HUES48 (cell line): Measurements from ENCODE around the gene ITPRIP.

Experiments
- H3K27ac ChIP-seq: one replicate; pipeline ENCODE4 v1.7.0; 2013; ENCODE audit warnings: low read depth, low read length, inconsistent platforms
- H3K27me3 ChIP-seq: 2 replicates; pipeline ENCODE4 v1.6.1; 2013; ENCODE audit warnings: mild to moderate bottlenecking, low read length; ENCODE audit not compliant: control insufficient read depth, insufficient read depth
- H3K36me3 ChIP-seq: 2 replicates; pipeline ENCODE4 v1.6.1; 2013; ENCODE audit warnings: low read length; ENCODE audit not compliant: control insufficient read depth, insufficient read depth
- H3K4me1 ChIP-seq: 2 replicates; pipeline ENCODE4 v1.6.1; 2013; ENCODE audit warnings: mild to moderate bottlenecking, low read length; ENCODE audit not compliant: control insufficient read depth, insufficient read depth
- H3K4me3 ChIP-seq: 2 replicates; pipeline ENCODE4 v1.5.1; 2013; ENCODE audit warnings: mild to moderate bottlenecking, low read depth, low read length
- H3K9ac ChIP-seq: 2 replicates; pipeline ENCODE4 v1.6.1; 2013; ENCODE audit warnings: mild to moderate bottlenecking, low read depth, low read length, moderate library complexity
- H3K9me3 ChIP-seq: 2 replicates; pipeline ENCODE4 v1.6.1; 2013; ENCODE audit warnings: low read length; ENCODE audit not compliant: control insufficient read depth, insufficient read depth

Gene ITPRIP

DNA sequence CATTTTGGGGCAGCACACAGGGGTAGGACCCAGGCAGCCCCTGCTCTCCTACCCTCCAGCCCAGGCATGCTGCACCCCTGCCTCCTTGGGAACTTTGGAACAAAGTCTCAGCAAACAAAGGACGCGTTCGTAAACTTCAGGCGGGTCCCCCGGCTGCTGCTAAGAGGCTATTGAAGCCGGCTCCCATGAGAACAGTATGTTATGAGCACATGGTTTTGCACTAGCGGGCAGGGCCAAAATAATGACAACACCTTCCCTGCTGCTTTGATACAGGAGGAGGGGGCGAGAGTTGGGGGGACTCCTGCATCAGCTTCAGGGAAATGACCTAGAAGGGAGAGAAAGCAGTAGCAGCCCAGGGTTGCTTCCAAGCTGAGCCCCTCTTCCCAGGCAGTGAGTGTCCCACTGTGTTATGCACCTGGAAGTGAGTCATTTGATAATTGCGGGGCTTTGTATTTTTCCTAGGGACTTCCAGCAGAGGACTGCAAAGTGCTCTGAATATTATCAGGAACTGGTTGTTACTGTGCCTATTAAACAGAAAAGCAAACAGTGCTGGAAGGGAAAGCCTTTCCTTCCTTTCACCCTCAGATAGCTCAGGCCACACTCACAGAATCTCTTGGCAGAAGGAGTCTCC is 6.9 kb downstream of the ITPRIP start:
- H3K36me3 ChIP-seq: no peaks in the 10 kb centered on the region
- H3K27ac ChIP-seq: peak overlapping the region; percentile 93
- peaks cover 82% of the 10 kb centered on the region for H3K4me1 ChIP-seq
- H3K9ac ChIP-seq: peak overlapping the region; percentile 40; the same call in 1 of the 2 replicates
- 0 out of 2 replicates have a peak overlapping the region, but pooled peaks have one; percentile 0 for H3K4me3 ChIP-seq
- H3K27me3 ChIP-seq: no peaks in the 10 kb centered on the region
- H3K9me3 ChIP-seq: no peaks in the 10 kb centered on the region

DNA sequence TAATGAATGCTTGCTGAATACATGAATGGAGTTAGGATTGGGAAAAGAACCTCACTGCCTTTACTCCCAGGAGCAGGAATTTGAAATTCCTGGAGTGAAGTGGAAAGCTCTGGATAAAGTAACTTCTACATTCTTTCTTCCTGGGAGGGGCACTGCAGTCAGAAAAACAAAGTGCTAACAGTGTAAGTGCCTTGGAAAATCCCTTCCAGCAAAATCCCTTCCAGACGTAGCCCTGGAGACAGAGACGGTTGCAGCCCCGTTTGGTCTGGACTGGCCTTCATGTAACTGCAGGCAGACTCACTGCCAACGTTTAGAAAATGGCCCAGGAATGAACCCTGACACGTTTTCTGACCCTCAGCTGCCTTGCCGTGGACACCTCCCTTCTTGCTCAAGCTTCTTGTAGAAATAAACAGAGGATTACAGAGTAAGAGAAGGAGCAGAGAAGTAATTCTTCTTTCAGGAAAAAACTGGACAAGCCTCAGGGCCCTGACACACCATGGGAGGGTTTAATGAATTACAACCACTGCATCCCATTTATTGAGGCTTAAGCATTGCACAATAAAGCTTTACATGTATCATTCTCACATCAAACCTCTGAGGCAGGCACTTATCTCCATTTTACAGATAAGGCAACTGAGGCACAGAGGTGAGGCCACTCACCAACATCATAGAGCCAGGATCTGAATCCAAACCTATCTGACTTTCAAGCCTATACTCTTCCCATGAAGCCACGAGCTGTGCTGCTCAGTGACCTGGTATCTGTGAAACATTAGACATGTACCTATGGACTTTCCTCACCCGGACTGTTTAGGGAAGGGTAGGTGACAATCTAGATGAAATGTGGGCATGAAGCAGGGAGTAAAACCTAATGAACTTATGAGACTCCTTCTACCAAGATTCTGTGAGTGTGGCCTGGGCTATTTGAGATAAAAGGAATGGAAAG is 7.8 kb downstream of the ITPRIP start:
- no peaks in the 10 kb centered on the region for H3K27me3 ChIP-seq
- H3K27ac ChIP-seq: peak overlapping the region; percentile 93
- H3K9me3 ChIP-seq: no peaks in the 10 kb centered on the region
- no peaks in the 10 kb centered on the region for H3K36me3 ChIP-seq
- H3K4me1 ChIP-seq: peaks cover 77% of the 10 kb centered on the region
- H3K4me3 ChIP-seq: no peak overlapping the region
- H3K9ac ChIP-seq: peak overlapping the region; percentile 40; the same call in 1 of the 2 replicates

DNA sequence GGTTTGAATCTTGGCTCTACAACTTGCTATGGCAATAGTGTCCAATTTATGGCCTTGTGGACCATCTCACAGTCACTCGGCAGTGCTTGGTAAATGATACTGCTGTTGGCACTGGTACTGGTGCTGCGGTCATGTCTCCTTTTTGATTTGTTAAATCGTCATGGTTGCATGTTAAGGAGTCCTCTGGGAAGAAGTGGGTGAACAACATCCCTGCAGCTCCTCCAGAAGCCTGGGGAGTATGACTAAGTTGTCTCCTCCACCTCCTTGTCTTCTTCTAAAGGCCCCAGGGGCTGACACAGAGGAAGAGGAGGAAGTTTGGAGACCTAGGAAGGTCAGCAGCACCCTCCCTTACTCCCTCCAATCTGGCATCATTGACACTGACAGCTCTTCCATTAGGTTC is 8.5 kb downstream of the ITPRIP start:
- Histone ChIP-seq H3K27me3 (no peaks in the 10 kb centered on the region), H3K4me1 (peaks cover 77% of the 10 kb centered on the region), H3K9ac (no peak overlapping the region), H3K36me3 (no peaks in the 10 kb centered on the region), H3K9me3 (no peaks in the 10 kb centered on the region), H3K27ac (peak overlapping the region; percentile 93), H3K4me3 (no peak overlapping the region)

DNA sequence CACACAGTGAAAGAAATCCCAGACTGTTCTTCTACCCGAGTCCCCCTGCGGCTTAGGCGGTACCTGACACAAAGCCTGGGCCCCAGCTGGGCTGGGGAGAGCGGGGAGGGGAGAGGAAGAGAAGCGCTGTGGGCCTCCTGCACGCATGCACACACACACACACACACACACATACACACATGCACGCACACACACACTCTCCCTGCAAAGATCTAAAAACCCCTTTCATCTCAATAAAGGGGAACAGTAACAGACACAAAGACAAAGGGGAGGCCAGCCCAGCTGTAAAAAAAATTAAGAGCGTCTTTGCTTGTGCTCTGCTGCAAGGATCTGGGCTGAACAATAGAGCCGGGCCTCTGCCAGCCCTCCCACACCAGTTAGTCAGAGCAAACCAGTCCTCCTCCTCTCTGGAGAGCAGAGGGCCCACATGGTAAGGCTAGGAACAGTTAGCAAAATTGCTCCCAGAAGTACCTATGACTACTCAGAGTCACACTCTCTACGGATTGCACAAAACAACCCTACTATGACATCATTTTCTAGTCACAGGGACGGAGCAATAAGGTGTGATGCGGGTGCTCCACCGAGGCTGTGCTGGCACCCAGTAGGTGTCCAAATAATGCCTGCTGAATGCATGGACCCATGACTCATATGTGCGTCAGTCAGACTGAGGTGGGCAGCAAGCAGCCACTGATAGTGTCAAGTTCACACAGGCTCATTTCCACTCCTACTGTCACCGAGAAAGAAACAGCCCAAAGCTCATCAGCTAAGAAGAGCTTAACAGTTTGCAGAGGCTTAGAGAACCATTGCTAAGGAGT is 9.2 kb downstream of the ITPRIP start:
- peak overlapping the region; percentile 40 for H3K4me3 ChIP-seq
- H3K9ac ChIP-seq: peak overlapping the region; percentile 35
- no peaks in the 10 kb centered on the region for H3K27me3 ChIP-seq
- no peaks in the 10 kb centered on the region for H3K36me3 ChIP-seq
- no peaks in the 10 kb centered on the region for H3K9me3 ChIP-seq
- peak overlapping the region; percentile 93 for H3K27ac ChIP-seq
- peaks cover 80% of the 10 kb centered on the region for H3K4me1 ChIP-seq

DNA sequence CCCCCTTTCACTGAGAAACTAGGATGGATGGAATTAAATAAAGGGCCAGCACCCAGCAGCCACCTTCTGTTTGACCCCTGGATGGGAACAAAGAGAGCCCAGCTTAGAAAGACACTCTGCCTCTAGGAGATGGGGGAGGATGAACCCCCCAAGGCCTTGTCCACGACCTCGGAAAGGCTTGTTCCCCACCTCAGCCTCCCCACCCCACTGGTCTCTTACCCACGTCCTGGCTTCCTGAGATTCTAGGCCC is 9.7 kb downstream of the ITPRIP start:
- peak overlapping the region; percentile 40 for H3K4me3 ChIP-seq
- H3K9ac ChIP-seq: peak overlapping the region; percentile 35
- peak overlapping the region; percentile 93 for H3K27ac ChIP-seq
- H3K27me3 ChIP-seq: no peaks in the 10 kb centered on the region
- no peaks in the 10 kb centered on the region for H3K36me3 ChIP-seq
- peaks cover 80% of the 10 kb centered on the region for H3K4me1 ChIP-seq
- H3K9me3 ChIP-seq: no peaks in the 10 kb centered on the region

DNA sequence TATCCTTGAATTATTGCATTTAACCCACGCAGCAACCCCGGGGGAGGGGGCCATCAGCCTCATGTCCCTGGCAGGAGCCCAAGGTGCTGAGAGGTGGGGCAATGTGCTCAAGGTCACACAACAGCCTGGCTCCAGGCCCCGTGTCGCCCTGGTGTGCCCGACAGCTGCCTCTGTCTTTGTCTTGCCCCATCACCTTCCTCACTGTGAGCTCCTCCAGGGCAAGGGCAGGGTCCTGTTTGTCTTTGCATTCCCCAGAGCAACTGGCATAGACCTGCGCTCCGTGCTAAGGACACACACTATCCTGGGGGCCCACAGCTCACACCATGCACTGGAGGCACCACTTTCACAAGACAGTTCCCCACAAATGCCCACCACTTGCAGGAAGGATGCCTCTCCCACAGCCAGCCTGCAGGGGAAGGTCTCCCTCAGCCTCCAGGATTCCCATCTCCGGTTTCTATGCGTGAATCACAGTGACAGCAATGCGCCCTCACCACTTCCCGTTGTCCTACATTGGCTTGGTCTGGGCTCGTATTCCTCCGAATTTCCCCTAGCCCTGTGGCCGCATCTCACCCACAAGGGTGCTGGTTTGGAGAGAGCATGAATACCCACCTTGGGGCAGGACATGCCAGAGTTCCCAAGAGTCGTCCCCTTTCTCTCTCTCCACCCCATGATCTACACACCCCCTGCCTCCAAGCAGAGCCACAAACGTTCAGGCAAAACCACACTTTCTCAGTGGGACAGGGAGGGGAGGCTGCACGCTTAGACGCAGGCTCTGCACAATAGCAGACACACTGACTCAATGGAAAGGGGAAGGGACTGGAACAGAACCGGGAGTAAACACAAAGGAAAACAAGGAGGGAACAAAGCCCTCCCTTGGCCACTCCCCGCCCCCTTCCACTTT is 10.3 kb downstream of the ITPRIP start:
- Histone ChIP-seq H3K36me3 (no peaks in the 10 kb centered on the region), H3K27ac (peak overlapping the region; percentile 93), H3K27me3 (no peaks in the 10 kb centered on the region), H3K9ac (peak overlapping the region; percentile 35), H3K9me3 (no peaks in the 10 kb centered on the region), H3K4me3 (peak overlapping the region; percentile 40), H3K4me1 (peaks cover 80% of the 10 kb centered on the region)

DNA sequence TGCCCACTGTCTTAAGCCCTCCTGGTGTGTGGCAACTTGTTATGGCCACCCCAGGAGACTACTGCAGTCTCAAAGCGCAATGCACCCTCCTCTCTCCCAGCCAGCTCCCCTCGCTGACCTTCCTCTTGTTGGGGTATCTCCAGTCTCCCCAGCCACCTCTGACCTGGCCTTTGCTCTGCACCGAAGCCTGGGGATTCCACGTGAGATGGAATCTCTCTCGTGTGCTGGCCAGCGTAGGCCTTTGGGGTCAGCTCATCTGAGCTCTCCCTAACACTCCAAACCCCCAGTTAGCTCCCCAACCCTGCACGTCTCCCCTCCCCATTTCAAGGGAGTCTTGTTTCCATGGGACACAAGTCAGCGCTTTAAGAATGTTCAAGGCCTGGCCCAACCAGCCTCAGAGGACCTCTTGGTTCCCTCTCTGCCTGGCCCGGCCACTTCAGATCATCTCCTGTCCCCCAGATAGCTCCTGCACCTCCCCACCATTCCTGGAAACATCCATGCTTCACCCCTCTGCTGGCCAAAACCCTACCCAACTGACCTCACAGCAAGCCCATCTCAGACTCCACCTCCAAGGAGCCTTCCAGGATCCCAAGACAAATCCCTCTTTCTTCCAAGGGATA is 11.2 kb downstream of the ITPRIP start:
- no peak overlapping the region for H3K4me3 ChIP-seq
- no peaks in the 10 kb centered on the region for H3K36me3 ChIP-seq
- H3K9me3 ChIP-seq: no peaks in the 10 kb centered on the region
- H3K9ac ChIP-seq: no peak overlapping the region
- peaks cover 80% of the 10 kb centered on the region for H3K4me1 ChIP-seq
- H3K27me3 ChIP-seq: no peaks in the 10 kb centered on the region
- H3K27ac ChIP-seq: no peak overlapping the region

DNA sequence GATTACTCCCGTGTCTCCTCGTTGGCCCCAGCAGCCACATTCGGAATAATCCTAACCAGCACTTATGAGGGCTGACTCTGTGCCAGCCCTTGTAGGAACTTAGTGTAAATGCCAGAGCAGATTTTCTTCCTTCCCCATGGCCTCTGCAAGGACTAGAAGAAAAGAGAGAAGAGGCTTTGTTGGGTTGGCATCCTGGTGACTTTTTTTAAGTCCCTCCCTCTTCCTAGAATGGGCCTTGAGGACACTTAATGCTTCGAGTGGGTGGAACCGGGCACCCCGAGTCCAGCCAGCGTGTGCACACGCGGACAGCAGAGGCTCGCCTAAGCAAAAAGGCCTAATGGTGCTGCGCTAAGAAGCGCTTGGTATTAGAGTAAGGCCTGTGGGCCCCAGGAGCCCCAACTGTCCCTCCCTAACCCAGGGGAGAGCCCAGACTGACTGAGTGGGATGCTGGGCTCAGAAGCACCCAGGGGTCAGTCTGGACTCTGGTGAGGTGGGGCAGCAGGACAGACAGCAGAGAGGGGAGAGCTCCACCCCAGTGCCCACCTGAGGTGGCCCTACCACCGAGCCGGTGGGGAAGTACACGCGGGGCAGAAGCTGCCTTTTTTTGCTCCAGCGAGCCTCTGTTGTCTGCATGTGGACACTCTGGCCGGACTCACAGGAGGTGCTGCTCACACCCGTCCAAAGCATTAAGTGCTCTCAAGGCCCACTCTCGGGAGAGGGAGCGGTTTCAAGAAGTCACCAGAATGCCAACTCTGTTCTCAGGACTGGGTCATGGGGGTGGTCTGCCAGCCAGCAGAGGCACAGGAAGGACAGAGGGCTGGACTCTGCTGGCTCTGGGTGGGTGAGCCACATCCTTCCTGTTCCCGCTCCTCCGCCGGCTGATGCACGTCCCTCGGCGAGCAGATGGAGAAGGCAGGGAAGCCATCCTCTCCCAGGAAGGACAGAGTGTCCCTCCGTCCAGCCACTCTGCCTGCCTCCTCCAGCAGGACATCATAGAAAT is 12.5 kb downstream of the ITPRIP start:
- no peak overlapping the region for H3K9ac ChIP-seq
- H3K4me1 ChIP-seq: peaks cover 70% of the 10 kb centered on the region
- H3K4me3 ChIP-seq: no peak overlapping the region
- no peaks in the 10 kb centered on the region for H3K27me3 ChIP-seq
- H3K9me3 ChIP-seq: no peaks in the 10 kb centered on the region
- H3K36me3 ChIP-seq: no peaks in the 10 kb centered on the region
- no peak overlapping the region for H3K27ac ChIP-seq

DNA sequence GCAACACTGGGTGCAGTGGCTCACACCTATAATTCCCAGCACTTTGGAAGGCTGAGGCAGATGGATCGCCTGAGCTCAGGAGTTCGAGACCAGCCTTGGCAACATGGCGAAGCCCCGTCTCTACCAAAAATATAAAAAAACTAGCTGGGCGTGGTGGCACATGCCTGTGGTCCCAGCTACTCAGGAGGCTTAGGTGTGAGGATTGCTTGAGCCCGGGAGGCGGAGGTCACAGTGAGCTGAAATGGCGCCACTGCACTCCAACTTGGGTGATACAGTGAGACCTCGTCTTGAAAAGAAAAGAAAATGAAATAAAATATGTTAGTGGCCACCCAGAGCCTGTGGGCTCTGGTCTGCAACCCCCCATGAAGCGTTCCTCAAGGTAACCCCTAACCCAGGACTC is 13.3 kb downstream of the ITPRIP start:
- no peak overlapping the region for H3K27ac ChIP-seq

More for the DNA sequence above, 13.3 kb downstream of the ITPRIP start:
- Histone ChIP-seq H3K9ac (no peak overlapping the region), H3K4me3 (no peak overlapping the region), H3K36me3 (no peaks in the 10 kb centered on the region), H3K9me3 (no peaks in the 10 kb centered on the region), H3K27me3 (no peaks in the 10 kb centered on the region), H3K4me1 (peaks cover 65% of the 10 kb centered on the region)
